ENCODE data around the gene KIAA1217. TPM values are rescaled to one million over a fixed set of nuclear protein-coding genes. Genes with fewer than 3 reads are reported as not detected.

The KIAA1217 gene
- total and polyA plus RNA-seq, 2 donors, result 6.2 to 18.0 TPM

DNA sequence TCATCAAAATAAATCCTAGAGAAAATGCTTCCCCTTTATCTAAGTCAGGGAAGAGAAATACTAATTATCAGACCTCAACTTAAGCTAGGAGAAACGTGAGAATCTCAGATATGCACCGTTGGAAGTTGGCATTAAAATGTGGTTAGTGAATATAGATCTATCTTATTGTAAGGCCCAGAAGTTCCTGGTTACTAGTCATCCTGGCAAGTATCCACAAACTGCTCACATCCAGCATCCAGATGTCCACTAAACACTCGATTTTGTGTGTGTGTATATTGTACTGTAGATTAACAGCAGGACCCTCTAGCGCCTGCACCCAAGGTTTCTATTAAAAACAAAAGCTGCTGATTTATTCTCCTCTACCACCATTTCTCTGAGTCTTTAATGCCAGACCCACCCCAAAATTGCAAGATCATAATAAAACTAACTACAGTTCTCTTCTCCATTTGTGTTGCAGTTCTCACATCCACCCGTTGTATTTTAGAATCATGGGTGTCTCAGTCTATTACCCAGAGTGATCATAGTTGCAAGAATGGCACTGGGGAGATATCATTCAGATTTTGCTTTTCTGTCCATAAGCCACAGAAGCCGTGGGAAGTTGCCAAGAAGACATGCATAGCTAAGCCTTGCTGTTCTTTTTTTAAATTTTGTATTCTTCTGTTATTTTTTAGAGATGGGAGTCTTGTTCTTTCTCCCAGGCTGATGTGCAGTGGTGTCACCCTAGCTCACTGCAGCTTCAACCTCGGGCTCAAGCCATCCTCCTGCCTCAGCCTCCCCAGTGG, 165.4 kb downstream of the KIAA1217 start:
- no peak for DNase-seq (ENCODE audit: extremely low spot score)
- no peak overlapping the region for H3K4me3 ChIP-seq (ENCODE audit: low read depth, low read length)
- WGBS, result 53% methylated on average over 7 of the region's 7 CpGs
- no peak overlapping the region for H3K27ac ChIP-seq (ENCODE audit: low read depth)
- H3K4me1 ChIP-seq (ENCODE audit: insufficient read depth), result no peaks in the 10 kb centered on the region
- H3K36me3 ChIP-seq (ENCODE audit: insufficient read depth), result no peaks in the 10 kb centered on the region

GRCh38 chr10:24375510-24375909, 166.6 kb downstream of the KIAA1217 start:
- DNase-seq (ENCODE audit: extremely low spot score), result no peak

GRCh38 chr10:24376731-24377130, 167.8 kb downstream of the KIAA1217 start:
- 94% methylated on average over 4 of the region's 4 CpGs for WGBS
- H3K4me3 ChIP-seq (ENCODE audit: low read depth, low read length), result no peak overlapping the region
- DNase-seq (ENCODE audit: extremely low spot score), result no peak

More at GRCh38 chr10:24375510-24375909, 166.6 kb downstream of the KIAA1217 start:
- H3K4me3 ChIP-seq (ENCODE audit: low read depth, low read length), result no peak overlapping the region
- 92% methylated on average over 4 of the region's 4 CpGs for WGBS
- no peaks in the 10 kb centered on the region for H3K36me3 ChIP-seq (ENCODE audit: insufficient read depth)
- H3K4me1 ChIP-seq (ENCODE audit: insufficient read depth), result no peaks in the 10 kb centered on the region
- H3K27ac ChIP-seq (ENCODE audit: low read depth), result no peak overlapping the region

DNA sequence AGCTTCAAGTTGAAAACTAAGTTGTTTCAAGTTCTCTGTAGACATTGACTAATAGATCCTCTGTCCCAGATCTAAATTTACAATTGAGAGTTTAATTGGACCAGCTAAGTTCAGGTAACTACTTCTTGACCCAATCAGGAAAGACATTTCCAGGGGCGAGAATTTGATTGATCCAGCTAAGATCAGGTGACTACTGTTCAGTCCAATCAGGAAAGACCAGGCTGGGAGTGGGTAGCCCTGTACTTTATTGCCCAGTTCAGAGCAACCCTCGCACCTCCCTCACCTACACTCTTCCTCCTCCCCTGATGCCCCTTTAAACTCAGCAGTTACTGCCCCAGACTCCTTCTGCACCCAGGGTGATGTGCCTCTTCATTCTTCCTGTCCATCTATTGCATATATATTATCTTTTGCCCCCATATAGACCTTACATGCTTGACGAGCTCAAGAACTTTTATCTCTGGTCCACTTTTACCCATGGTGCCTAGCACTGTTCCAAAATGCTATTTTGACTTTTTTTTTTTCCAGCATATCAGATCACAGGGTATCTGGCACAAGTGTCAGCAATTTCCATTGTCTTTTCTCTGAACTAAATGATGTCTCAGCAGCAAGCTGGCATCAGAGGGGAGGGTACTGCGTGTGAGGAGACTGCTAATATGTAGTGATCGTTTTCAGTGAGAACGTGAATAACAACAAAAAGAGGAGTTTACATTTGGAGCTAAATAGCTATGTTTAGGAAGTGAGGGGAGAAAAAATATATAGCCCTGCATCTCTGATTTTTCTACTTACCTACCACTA, 169.4 kb downstream of the KIAA1217 start:
- Histone ChIP-seq H3K4me3 (ENCODE audit: low read depth, low read length) (no peak overlapping the region), H3K36me3 (ENCODE audit: insufficient read depth) (no peaks in the 10 kb centered on the region), H3K27ac (ENCODE audit: low read depth) (no peak overlapping the region), H3K4me1 (ENCODE audit: insufficient read depth) (no peaks in the 10 kb centered on the region)
- no peak for DNase-seq (ENCODE audit: extremely low spot score)
- WGBS, result 87% methylated on average over 6 of the region's 6 CpGs

More at GRCh38 chr10:24376731-24377130, 167.8 kb downstream of the KIAA1217 start:
- Histone ChIP-seq H3K4me1 (ENCODE audit: insufficient read depth) (no peaks in the 10 kb centered on the region), H3K36me3 (ENCODE audit: insufficient read depth) (no peaks in the 10 kb centered on the region), H3K27ac (ENCODE audit: low read depth) (no peak overlapping the region)

- Histone ChIP-seq H3K36me3 (ENCODE audit: insufficient read depth) (no peaks in the 10 kb centered on the region), H3K4me3 (ENCODE audit: low read depth, low read length) (no peak overlapping the region), H3K27ac (ENCODE audit: low read depth) (no peak overlapping the region), H3K4me1 (ENCODE audit: insufficient read depth) (no peaks in the 10 kb centered on the region)
- 95% methylated on average over 9 of the region's 9 CpGs for WGBS
- no peak for DNase-seq (ENCODE audit: extremely low spot score)
These were observed 172.5 kb downstream of the KIAA1217 start for GRCh38 chr10:24381235-24382010.

DNA sequence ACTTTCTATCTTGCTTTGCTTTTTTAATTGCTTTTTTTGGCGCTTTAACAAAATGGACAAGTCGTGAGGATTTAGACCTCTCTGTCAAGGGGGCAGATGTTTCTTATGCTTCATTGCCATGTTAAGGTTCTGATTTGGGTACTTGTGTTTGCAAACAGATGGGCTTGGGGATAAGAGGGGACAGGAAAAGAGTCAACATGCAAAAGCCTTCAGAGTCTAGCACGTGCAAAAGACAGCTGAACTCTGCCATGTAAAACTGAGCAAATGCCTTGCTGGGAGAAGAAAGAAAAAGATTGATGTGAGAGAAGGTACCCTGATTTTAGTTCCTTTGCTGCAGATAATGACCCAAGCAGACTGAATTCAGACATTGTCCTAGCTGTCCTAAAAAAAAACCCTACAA, 173.1 kb downstream of the KIAA1217 start:
- no peak for DNase-seq (ENCODE audit: extremely low spot score)
- H3K4me3 ChIP-seq (ENCODE audit: low read depth, low read length), result no peak overlapping the region
- H3K4me1 ChIP-seq (ENCODE audit: insufficient read depth), result no peaks in the 10 kb centered on the region
- 68% methylated on average over 3 of the region's 3 CpGs for WGBS
- no peaks in the 10 kb centered on the region for H3K36me3 ChIP-seq (ENCODE audit: insufficient read depth)
- no peak overlapping the region for H3K27ac ChIP-seq (ENCODE audit: low read depth)

DNA sequence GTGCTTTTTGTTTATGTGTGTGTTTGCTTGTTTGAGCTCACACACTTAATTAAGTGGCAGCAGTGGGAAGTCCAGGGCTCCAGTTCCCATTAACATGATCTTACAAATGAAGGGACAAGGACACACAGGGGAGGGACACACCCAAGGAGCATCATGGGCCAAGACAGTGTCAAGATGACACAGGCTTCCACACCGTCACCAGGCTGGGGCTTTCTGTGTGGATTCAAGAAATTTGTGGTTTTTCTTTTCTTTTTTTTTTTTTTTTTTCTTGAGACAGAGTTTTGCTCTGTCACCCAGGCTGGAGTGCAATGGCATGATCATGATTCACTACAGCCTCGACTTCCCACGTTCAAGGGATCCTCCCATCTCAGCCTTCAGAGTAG, 173.6 kb downstream of the KIAA1217 start:
- H3K36me3 ChIP-seq (ENCODE audit: insufficient read depth), result no peaks in the 10 kb centered on the region
- 81% methylated on average over 3 of the region's 3 CpGs for WGBS
- no peaks in the 10 kb centered on the region for H3K4me1 ChIP-seq (ENCODE audit: insufficient read depth)
- no peak overlapping the region for H3K4me3 ChIP-seq (ENCODE audit: low read depth, low read length)
- no peak for DNase-seq (ENCODE audit: extremely low spot score)
- H3K27ac ChIP-seq (ENCODE audit: low read depth), result no peak overlapping the region

GRCh38 chr10:24382979-24383663, 174.2 kb downstream of the KIAA1217 start:
- no peak overlapping the region for H3K4me3 ChIP-seq (ENCODE audit: low read depth, low read length)
- 61% methylated on average over 12 of the region's 12 CpGs for WGBS
- peak overlapping the region; percentile 19 for H3K27ac ChIP-seq (ENCODE audit: low read depth)
- peak; percentile 25 for DNase-seq (ENCODE audit: extremely low spot score)
- no peaks in the 10 kb centered on the region for H3K36me3 ChIP-seq (ENCODE audit: insufficient read depth)
- no peaks in the 10 kb centered on the region for H3K4me1 ChIP-seq (ENCODE audit: insufficient read depth)

GRCh38 chr10:24383681-24384106, 174.8 kb downstream of the KIAA1217 start:
- Histone ChIP-seq H3K27ac (ENCODE audit: low read depth) (peak overlapping the region; percentile 82), H3K4me1 (ENCODE audit: insufficient read depth) (no peaks in the 10 kb centered on the region), H3K36me3 (ENCODE audit: insufficient read depth) (no peaks in the 10 kb centered on the region), H3K4me3 (ENCODE audit: low read depth, low read length) (no peak overlapping the region)
- 16% methylated on average over 10 of the region's 10 CpGs for WGBS
- DNase-seq (ENCODE audit: extremely low spot score), result peak; percentile 84

- H3K4me3 ChIP-seq (ENCODE audit: low read depth, low read length), result no peak overlapping the region
- H3K4me1 ChIP-seq (ENCODE audit: insufficient read depth), result no peaks in the 10 kb centered on the region
- no peak for DNase-seq (ENCODE audit: extremely low spot score)
- WGBS, result 72% methylated on average over 5 of the region's 5 CpGs
- no peaks in the 10 kb centered on the region for H3K36me3 ChIP-seq (ENCODE audit: insufficient read depth)
- H3K27ac ChIP-seq (ENCODE audit: low read depth), result no peak overlapping the region
These were observed 176.0 kb downstream of the KIAA1217 start for GRCh38 chr10:24384954-24385353.

DNA sequence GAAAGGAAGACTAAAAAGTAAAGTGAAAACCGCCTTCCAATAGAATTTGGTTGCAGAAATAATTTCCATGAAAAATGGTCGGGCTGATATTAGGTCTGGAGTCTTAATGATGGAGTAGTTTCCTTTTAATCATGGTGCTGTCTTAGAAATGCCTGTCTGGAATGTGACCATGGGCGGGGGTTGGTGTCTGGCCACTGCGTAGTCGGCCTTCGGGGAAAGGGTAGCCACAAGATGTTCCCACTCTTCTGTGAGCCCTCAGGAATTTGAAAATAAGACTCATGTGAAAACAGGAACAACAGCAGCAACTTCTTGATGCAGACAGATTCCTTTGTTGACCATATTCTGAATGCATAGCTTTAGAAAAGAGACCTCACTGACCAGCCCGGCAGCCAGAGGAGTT, 176.8 kb downstream of the KIAA1217 start:
- Histone ChIP-seq H3K27ac (ENCODE audit: low read depth) (no peak overlapping the region), H3K4me3 (ENCODE audit: low read depth, low read length) (no peak overlapping the region), H3K4me1 (ENCODE audit: insufficient read depth) (no peaks in the 10 kb centered on the region), H3K36me3 (ENCODE audit: insufficient read depth) (no peaks in the 10 kb centered on the region)
- no peak for DNase-seq (ENCODE audit: extremely low spot score)
- WGBS, result 81% methylated on average over 7 of the region's 7 CpGs

- Histone ChIP-seq H3K27ac (ENCODE audit: low read depth) (no peak overlapping the region), H3K4me1 (ENCODE audit: insufficient read depth) (no peaks in the 10 kb centered on the region), H3K4me3 (ENCODE audit: low read depth, low read length) (no peak overlapping the region), H3K36me3 (ENCODE audit: insufficient read depth) (no peaks in the 10 kb centered on the region)
- WGBS, result 92% methylated on average over 2 of the region's 2 CpGs
- no peak for DNase-seq (ENCODE audit: extremely low spot score)
These were observed 181.3 kb downstream of the KIAA1217 start for GRCh38 chr10:24390146-24390700.

- Histone ChIP-seq H3K4me1 (ENCODE audit: insufficient read depth) (no peaks in the 10 kb centered on the region), H3K27ac (ENCODE audit: low read depth) (no peak overlapping the region), H3K4me3 (ENCODE audit: low read depth, low read length) (no peak overlapping the region), H3K36me3 (ENCODE audit: insufficient read depth) (no peaks in the 10 kb centered on the region)
- WGBS, result 81% methylated on average over 1 of the region's 1 CpG
- DNase-seq (ENCODE audit: extremely low spot score), result no peak
These were observed 181.8 kb downstream of the KIAA1217 start for GRCh38 chr10:24390746-24391145.
